OCI-LY7 (cell line): Measurements from ENCODE around the gene ARHGAP42. TPM values are rescaled to one million over a fixed set of nuclear protein-coding genes. Genes with fewer than 3 reads are reported as not detected.

ENCODE experiments used
- BruUV-seq: library from RNA; stranded (reverse); fragments of 400-500 nt; replicated peaks from 2 replicates; lab custom pipeline; 2021; lab: Mats Ljungman, UMichigan
- CTCF ChIA-PET: fragments of 300-600 bp; sonication (Branson Sonifier 250); formaldehyde crosslinking; loops from one replicate; lab custom pipeline; 2022; ENCODE audit warnings: antibody characterized with exemption; ENCODE audit not compliant: unreplicated experiment; lab: Charles Lee
- POLR2A ChIA-PET: fragments of 300-600 bp; sonication (Branson Sonifier 250); formaldehyde crosslinking; loops from one replicate; lab custom pipeline; 2022; ENCODE audit warnings: antibody characterized with exemption; lab: Charles Lee
- DNase-seq: peaks from one replicate; pipeline ENCODE4 v3.0.0-alpha.2; 2015; ENCODE audit warnings: low spot score
- H2AFZ ChIP-seq: fragments of 200-600 bp; sonication (generic), shearing (Covaris generic); 2 replicates; pipeline ENCODE4 v1.6.1; 2014; ENCODE audit warnings: mild to moderate bottlenecking, antibody characterized with exemption, low read length, moderate library complexity
- H3K27ac ChIP-seq: fragments of 200-600 bp; sonication (generic); 2 replicates; pipeline ENCODE4 v1.5.1; 2014; ENCODE audit warnings: mixed run types, low read depth, mild to moderate bottlenecking, moderate library complexity, low read length, inconsistent platforms; ENCODE audit not compliant: poor library complexity, severe bottlenecking
- H3K36me3 ChIP-seq: fragments of 200-600 bp; sonication (generic); 2 replicates; pipeline ENCODE4 v1.6.1; 2014; ENCODE audit warnings: mild to moderate bottlenecking, antibody characterized with exemption, low read length, moderate library complexity, mixed read lengths; ENCODE audit not compliant: insufficient read depth
- H3K4me1 ChIP-seq: fragments of 200-600 bp; sonication (generic); 2 replicates; pipeline ENCODE4 v1.5.1; 2014; ENCODE audit warnings: mild to moderate bottlenecking, low read length; ENCODE audit not compliant: insufficient read depth, poor library complexity, severe bottlenecking
- H3K4me2 ChIP-seq: fragments of 200-600 bp; sonication (generic); 2 replicates; pipeline ENCODE4 v1.6.1; 2014; ENCODE audit warnings: mild to moderate bottlenecking, low read length
- H3K4me3 ChIP-seq: fragments of 200-600 bp; sonication (generic); 2 replicates; pipeline ENCODE4 v1.5.1; 2014; ENCODE audit warnings: mild to moderate bottlenecking, low read depth, low read length; ENCODE audit not compliant: poor library complexity, severe bottlenecking
- H3K79me2 ChIP-seq: fragments of 200-600 bp; sonication (generic); 2 replicates; pipeline ENCODE4 v1.6.1; 2016; ENCODE audit warnings: low read depth, mild to moderate bottlenecking, low read length, moderate library complexity, mixed read lengths; ENCODE audit not compliant: insufficient read depth
- H3K9me2 ChIP-seq: fragments of 200-600 bp; sonication (generic); 2 replicates; pipeline ENCODE4 v1.6.1; 2016; ENCODE audit warnings: mild to moderate bottlenecking, low read length, mixed read lengths; ENCODE audit not compliant: insufficient read depth
- H3K9me3 ChIP-seq: fragments of 200-600 bp; sonication (generic); 2 replicates; pipeline ENCODE4 v1.6.1; 2014; ENCODE audit warnings: mild to moderate bottlenecking, mixed run types, low read length, mixed read lengths
- H4K20me1 ChIP-seq: fragments of 200-600 bp; sonication (generic); 2 replicates; pipeline ENCODE4 v1.6.1; 2014; ENCODE audit warnings: mild to moderate bottlenecking, antibody characterized with exemption, low read length, moderate library complexity, mixed read lengths; ENCODE audit not compliant: insufficient read depth
- CTCF ChIP-seq: fragments of 200-600 bp; sonication (generic); conservative IDR thresholded peaks from 2 replicates; pipeline ENCODE4 v1.5.1; 2014; ENCODE audit warnings: mild to moderate bottlenecking, antibody characterized with exemption, low read length, moderate library complexity, mixed read lengths
- EZH2phosphoT487 ChIP-seq: fragments of 200-600 bp; sonication (generic); IDR thresholded peaks from 2 replicates; pipeline ENCODE4 v1.6.1; 2018; ENCODE audit warnings: low read depth, borderline replicate concordance, mild to moderate bottlenecking, mixed run types, antibody characterized with exemption, low read length, moderate library complexity, mixed read lengths
- intact Hi-C: fragments of 100-400 bp; cut with micrococcal nuclease; formaldehyde crosslinking; loops from one replicate; pipeline ENCODE4 v1.10.0; 2022; ENCODE audit not compliant: unreplicated experiment
- total RNA-seq, 2 experiments: library from RNA; depleted of rRNA in 1 of 2; stranded (reverse); fragments of >200 nt in 1 of 2; shearing (Covaris generic) in 1 of 2; gene quantifications; 2 replicates each; pipeline ENCODE4 v1.2.3, GENCODE V29; 2014 to 2022

The ARHGAP42 gene
- total RNA-seq, 2 experiments from 2014 or later: not detected

- no peak overlapping the region for H3K4me2 ChIP-seq
- TF ChIP-seq EZH2phosphoT487 (no peak), CTCF (no peak)
- no peaks in the 10 kb centered on the region for H3K9me3 ChIP-seq
- DNase-seq: no peak
- H3K36me3 ChIP-seq: no peaks in the 10 kb centered on the region
- no peaks in the 10 kb centered on the region for H4K20me1 ChIP-seq
- no peaks in the 10 kb centered on the region for H3K4me1 ChIP-seq
- no TSS peak for BruUV-seq
- intact Hi-C loops: no loop called here
- no peak overlapping the region for H3K27ac ChIP-seq
- ChIA-PET CTCF (no interaction called here), POLR2A (interaction anchor here (1.8 kb wide), 1 partner anchor 49 kb away, joined by 5 read pairs; no protein-coding TSS in a partner anchor)
- H3K9me2 ChIP-seq: no peaks in the 10 kb centered on the region
- H3K79me2 ChIP-seq: no peaks in the 10 kb centered on the region
- H3K4me3 ChIP-seq: no peak overlapping the region
- no peak overlapping the region for H2AFZ ChIP-seq
Measured at GRCh38 chr11:100875521-100875869, 188.4 kb downstream of the ARHGAP42 start.

GRCh38 chr11:100876815-100877520, 189.9 kb downstream of the ARHGAP42 start:
- H3K4me3 ChIP-seq: no peak overlapping the region
- no peak overlapping the region for H2AFZ ChIP-seq
- no peak overlapping the region for H3K4me2 ChIP-seq
- POLR2A ChIA-PET: interaction anchor here (0.8 to 1.8 kb wide), 2 partner anchors 11 to 48 kb away, joined by 3 to 5 read pairs; no protein-coding TSS in a partner anchor
- H3K36me3 ChIP-seq: no peaks in the 10 kb centered on the region
- DNase-seq: no peak
- intact Hi-C loops: no loop called here
- BruUV-seq: no TSS peak
- TF ChIP-seq CTCF (no peak), EZH2phosphoT487 (no peak)
- no peaks in the 10 kb centered on the region for H3K4me1 ChIP-seq
- H3K9me3 ChIP-seq: no peaks in the 10 kb centered on the region
- no peaks in the 10 kb centered on the region for H3K9me2 ChIP-seq
- CTCF ChIA-PET: interaction anchor here (1.0 kb wide), 1 partner anchor 9 kb away, joined by 4 read pairs; no protein-coding TSS in a partner anchor
- H4K20me1 ChIP-seq: no peaks in the 10 kb centered on the region
- H3K79me2 ChIP-seq: no peaks in the 10 kb centered on the region
- H3K27ac ChIP-seq: no peak overlapping the region

- Histone ChIP-seq H3K4me3 (no peak overlapping the region), H3K27ac (no peak overlapping the region), H3K9me3 (no peaks in the 10 kb centered on the region), H3K9me2 (no peaks in the 10 kb centered on the region), H4K20me1 (no peaks in the 10 kb centered on the region), H3K36me3 (no peaks in the 10 kb centered on the region), H3K4me2 (no peak overlapping the region), H3K4me1 (no peaks in the 10 kb centered on the region), H2AFZ (no peak overlapping the region), H3K79me2 (no peaks in the 10 kb centered on the region)
- ChIA-PET POLR2A (interaction anchor here (0.6 to 2.1 kb wide), 6 partner anchors 9 to 249 kb away, joined by 3 to 6 read pairs (median 4); no protein-coding TSS in a partner anchor), CTCF (no interaction called here)
- intact Hi-C loops: no loop called here
- no peak for DNase-seq
- TF ChIP-seq CTCF (no peak), EZH2phosphoT487 (no peak)
- no TSS peak for BruUV-seq
Measured at GRCh38 chr11:100878474-100878873, 191.4 kb downstream of the ARHGAP42 start.
